GM23338 (cell line): ENCODE measurements around the gene CACNA1C. TPM values are rescaled to one million over a fixed set of nuclear protein-coding genes. Genes with fewer than 3 reads are reported as not detected.

Experiments used
- ATAC-seq: fragments of 200-7000 bp; cut with Tn5 transposase; 3 replicates; pipeline ENCODE4 v1.9.1; 2020
- DNase-seq: peaks from one replicate; pipeline ENCODE4 v3.0.0-alpha.2; 2015; ENCODE audit warnings: low spot score
- H2AFZ ChIP-seq: fragments of 200-600 bp; sonication (generic); 2 replicates; pipeline ENCODE4 v1.8.0; 2016; ENCODE audit warnings: antibody characterized with exemption, mild to moderate bottlenecking, moderate library complexity
- H3F3A ChIP-seq: fragments of 200-600 bp; sonication (generic); replicated peaks from 2 replicates; pipeline ENCODE4 v1.8.0; 2017; ENCODE audit warnings: antibody characterized with exemption, mixed run types, low read depth
- H3K27ac ChIP-seq: fragments of 200-600 bp; sonication (generic); 2 replicates; pipeline ENCODE4 v1.6.1; 2016; ENCODE audit warnings: low read depth
- H3K27me3 ChIP-seq: fragments of 200-600 bp; sonication (generic); 2 replicates; pipeline ENCODE4 v1.8.0; 2016; ENCODE audit warnings: mild to moderate bottlenecking, mixed run types, moderate library complexity; ENCODE audit not compliant: insufficient read depth
- H3K36me3 ChIP-seq: fragments of 200-600 bp; sonication (generic); 2 replicates; pipeline ENCODE4 v1.8.0; 2016; ENCODE audit warnings: mild to moderate bottlenecking; ENCODE audit not compliant: insufficient read depth
- H3K4me1 ChIP-seq: fragments of 200-600 bp; sonication (generic); 2 replicates; pipeline ENCODE4 v1.8.0; 2016; ENCODE audit warnings: mild to moderate bottlenecking, moderate library complexity; ENCODE audit not compliant: insufficient read depth
- H3K4me2 ChIP-seq: fragments of 200-600 bp; sonication (generic); 2 replicates; pipeline ENCODE4 v1.7.1; 2017; ENCODE audit warnings: mixed run types
- H3K4me3 ChIP-seq: fragments of 200-600 bp; sonication (generic); 2 replicates; pipeline ENCODE4 v1.6.1; 2016; ENCODE audit warnings: mixed run types
- H3K79me2 ChIP-seq: fragments of 200-600 bp; sonication (generic); replicated peaks from 2 replicates; pipeline ENCODE4 v1.8.0; 2017; ENCODE audit warnings: mild to moderate bottlenecking; ENCODE audit not compliant: insufficient read depth
- H3K9me2 ChIP-seq: fragments of 200-600 bp; sonication (generic); 2 replicates; pipeline ENCODE4 v1.8.0; 2017; ENCODE audit not compliant: insufficient read depth
- H4K20me1 ChIP-seq: fragments of 200-600 bp; sonication (generic); replicated peaks from 2 replicates; pipeline ENCODE4 v1.8.0; 2017; ENCODE audit warnings: mild to moderate bottlenecking; ENCODE audit not compliant: insufficient read depth
- H3K27ac Mint-ChIP-seq: 2 replicates; pipeline ENCODE4 v1.8.0; 2020; ENCODE audit warnings: inconsistent platforms, mild to moderate bottlenecking, moderate library complexity, mixed read lengths
- H3K27me3 Mint-ChIP-seq: 3 replicates; pipeline ENCODE4 v1.8.0; 2022; ENCODE audit warnings: low read depth, mild to moderate bottlenecking, moderate library complexity, mixed read lengths, inconsistent platforms; ENCODE audit not compliant: insufficient read depth, poor library complexity
- H3K36me3 Mint-ChIP-seq: 3 replicates; pipeline ENCODE4 v1.8.0; 2021; ENCODE audit warnings: low read depth, mild to moderate bottlenecking, inconsistent platforms, moderate library complexity, mixed read lengths
- H3K4me1 Mint-ChIP-seq: 3 replicates; pipeline ENCODE4 v1.8.0; 2020; ENCODE audit warnings: mild to moderate bottlenecking, inconsistent platforms, mixed read lengths
- H3K4me3 Mint-ChIP-seq: 3 replicates; pipeline ENCODE4 v1.8.0; 2021; ENCODE audit warnings: moderate library complexity, mild to moderate bottlenecking, inconsistent platforms, mixed read lengths
- H3K9me3 Mint-ChIP-seq: 3 replicates; pipeline ENCODE4 v1.8.0; 2020; ENCODE audit warnings: moderate library complexity, mild to moderate bottlenecking, inconsistent platforms, mixed read lengths
- CREB1 ChIP-seq: fragments of 250-450 bp; sonication (Bioruptor Pico); IDR thresholded peaks from 2 replicates; pipeline ENCODE4 v1.5.0; 2020; ENCODE audit warnings: low read depth, mild to moderate bottlenecking, moderate library complexity
- CTCF ChIP-seq, 2 experiments: fragments of 200-600 bp in 1 of 2; sonication (generic) in 1 of 2; conservative IDR thresholded peaks; 2 replicates each; pipeline versions ENCODE4 v1.5.1 to v1.6.1; 2016 to 2017; ENCODE audit warnings: antibody characterized with exemption in 2 of 2, low read depth in 2 of 2, mild to moderate bottlenecking in 2 of 2, moderate library complexity in 1 of 2
- ETS1 ChIP-seq: IDR thresholded peaks from 2 replicates; pipeline ENCODE4 v1.6.1; 2016; ENCODE audit warnings: antibody characterized with exemption
- EZH2 ChIP-seq: fragments of 200-600 bp; sonication (generic); IDR thresholded peaks from one replicate; pipeline ENCODE4 v1.8.0; 2017; ENCODE audit warnings: antibody characterized with exemption, mild to moderate bottlenecking, low read depth; ENCODE audit not compliant: unreplicated experiment
- EZH2phosphoT487 ChIP-seq: fragments of 200-600 bp; sonication (generic); IDR thresholded peaks from one replicate; pipeline ENCODE4 v1.8.1; 2018; ENCODE audit warnings: antibody characterized with exemption; ENCODE audit not compliant: unreplicated experiment
- JUNB ChIP-seq: IDR thresholded peaks from one replicate; pipeline ENCODE4 v1.6.1; 2016; ENCODE audit warnings: antibody characterized with exemption; ENCODE audit not compliant: unreplicated experiment
- NANOG ChIP-seq: IDR thresholded peaks from 2 replicates; pipeline ENCODE4 v1.6.1; 2016; ENCODE audit warnings: antibody characterized with exemption, borderline replicate concordance
- POLR2AphosphoS5 ChIP-seq: IDR thresholded peaks from 2 replicates; pipeline ENCODE4 v1.6.1; 2016; ENCODE audit warnings: antibody characterized with exemption, low read depth
- REST ChIP-seq: IDR thresholded peaks from one replicate; pipeline ENCODE4 v1.6.1; 2018; ENCODE audit warnings: antibody characterized with exemption; ENCODE audit not compliant: unreplicated experiment
- STAT1 ChIP-seq: IDR thresholded peaks from one replicate; pipeline ENCODE4 v1.6.1; 2016; ENCODE audit warnings: antibody characterized with exemption; ENCODE audit not compliant: unreplicated experiment
- ZNF114 ChIP-seq: fragments of 250-450 bp; sonication (Bioruptor Pico); IDR thresholded peaks from 2 replicates; pipeline ENCODE4 v1.5.0; 2020; ENCODE audit warnings: mild to moderate bottlenecking, moderate library complexity
- ZNF331 ChIP-seq: fragments of 250-450 bp; sonication (Bioruptor Pico); IDR thresholded peaks from 2 replicates; pipeline ENCODE4 v1.5.0; 2020; ENCODE audit warnings: low read depth, mild to moderate bottlenecking, moderate library complexity
- polyA plus RNA-seq: library from polyadenylated mRNA; unstranded; fragments of >200 nt; fragmentation: Nextera tagmentation; extraction: Ambion mirVana; gene quantifications from 2 replicates; pipeline ENCODE4 v1.2.1, GENCODE V29; 2016
- total RNA-seq: library from RNA; depleted of rRNA; stranded (reverse); fragments of >200 nt; shearing (Covaris generic); gene quantifications from 2 replicates; pipeline ENCODE4 v1.2.3, GENCODE V29; 2014
- TF ChIP-seq, protein P1 (sequence below): fragments of 250-450 bp; sonication (Bioruptor Pico); IDR thresholded peaks from 2 replicates; pipeline ENCODE4 v1.5.0; 2020; ENCODE audit warnings: mild to moderate bottlenecking, moderate library complexity

Gene CACNA1C
- total and polyA plus RNA-seq, 2 experiments from 2014 or later, result 0.78 to 2.1 TPM

GRCh38 chr12:2283480-2283879, 230.7 kb downstream of the CACNA1C start:
- H3K4me1 Mint-ChIP-seq, result peaks cover 58% of the 10 kb centered on the region
- Histone ChIP-seq H3K27me3 (no peaks in the 10 kb centered on the region), H3K9me2 (no peaks in the 10 kb centered on the region), H3F3A (no peaks in the 10 kb centered on the region), H3K4me2 (no peak overlapping the region), H3K36me3 (no peaks in the 10 kb centered on the region), H3K27ac (no peak overlapping the region), H4K20me1 (no peaks in the 10 kb centered on the region), H2AFZ (no peak overlapping the region), H3K4me3 (no peak overlapping the region), H3K79me2 (no peaks in the 10 kb centered on the region), H3K4me1 (peaks cover 6% of the 10 kb centered on the region)
- no peak overlapping the region for H3K4me3 Mint-ChIP-seq
- TF ChIP-seq POLR2AphosphoS5 (no peak), STAT1 (no peak), CREB1 (CRISPR knock-in tag) (no peak), REST (no peak), ZNF331 (CRISPR knock-in tag) (no peak), JUNB (no peak), EZH2 (no peak), NANOG (no peak), EZH2phosphoT487 (no peak), ETS1 (no peak), ZNF114 (no peak), CTCF (conservative IDR thresholded peaks at IDR 0.05; ENCODE audit: low read depth in 2 of 2) (no peak)
- TF ChIP-seq, protein P1, sequence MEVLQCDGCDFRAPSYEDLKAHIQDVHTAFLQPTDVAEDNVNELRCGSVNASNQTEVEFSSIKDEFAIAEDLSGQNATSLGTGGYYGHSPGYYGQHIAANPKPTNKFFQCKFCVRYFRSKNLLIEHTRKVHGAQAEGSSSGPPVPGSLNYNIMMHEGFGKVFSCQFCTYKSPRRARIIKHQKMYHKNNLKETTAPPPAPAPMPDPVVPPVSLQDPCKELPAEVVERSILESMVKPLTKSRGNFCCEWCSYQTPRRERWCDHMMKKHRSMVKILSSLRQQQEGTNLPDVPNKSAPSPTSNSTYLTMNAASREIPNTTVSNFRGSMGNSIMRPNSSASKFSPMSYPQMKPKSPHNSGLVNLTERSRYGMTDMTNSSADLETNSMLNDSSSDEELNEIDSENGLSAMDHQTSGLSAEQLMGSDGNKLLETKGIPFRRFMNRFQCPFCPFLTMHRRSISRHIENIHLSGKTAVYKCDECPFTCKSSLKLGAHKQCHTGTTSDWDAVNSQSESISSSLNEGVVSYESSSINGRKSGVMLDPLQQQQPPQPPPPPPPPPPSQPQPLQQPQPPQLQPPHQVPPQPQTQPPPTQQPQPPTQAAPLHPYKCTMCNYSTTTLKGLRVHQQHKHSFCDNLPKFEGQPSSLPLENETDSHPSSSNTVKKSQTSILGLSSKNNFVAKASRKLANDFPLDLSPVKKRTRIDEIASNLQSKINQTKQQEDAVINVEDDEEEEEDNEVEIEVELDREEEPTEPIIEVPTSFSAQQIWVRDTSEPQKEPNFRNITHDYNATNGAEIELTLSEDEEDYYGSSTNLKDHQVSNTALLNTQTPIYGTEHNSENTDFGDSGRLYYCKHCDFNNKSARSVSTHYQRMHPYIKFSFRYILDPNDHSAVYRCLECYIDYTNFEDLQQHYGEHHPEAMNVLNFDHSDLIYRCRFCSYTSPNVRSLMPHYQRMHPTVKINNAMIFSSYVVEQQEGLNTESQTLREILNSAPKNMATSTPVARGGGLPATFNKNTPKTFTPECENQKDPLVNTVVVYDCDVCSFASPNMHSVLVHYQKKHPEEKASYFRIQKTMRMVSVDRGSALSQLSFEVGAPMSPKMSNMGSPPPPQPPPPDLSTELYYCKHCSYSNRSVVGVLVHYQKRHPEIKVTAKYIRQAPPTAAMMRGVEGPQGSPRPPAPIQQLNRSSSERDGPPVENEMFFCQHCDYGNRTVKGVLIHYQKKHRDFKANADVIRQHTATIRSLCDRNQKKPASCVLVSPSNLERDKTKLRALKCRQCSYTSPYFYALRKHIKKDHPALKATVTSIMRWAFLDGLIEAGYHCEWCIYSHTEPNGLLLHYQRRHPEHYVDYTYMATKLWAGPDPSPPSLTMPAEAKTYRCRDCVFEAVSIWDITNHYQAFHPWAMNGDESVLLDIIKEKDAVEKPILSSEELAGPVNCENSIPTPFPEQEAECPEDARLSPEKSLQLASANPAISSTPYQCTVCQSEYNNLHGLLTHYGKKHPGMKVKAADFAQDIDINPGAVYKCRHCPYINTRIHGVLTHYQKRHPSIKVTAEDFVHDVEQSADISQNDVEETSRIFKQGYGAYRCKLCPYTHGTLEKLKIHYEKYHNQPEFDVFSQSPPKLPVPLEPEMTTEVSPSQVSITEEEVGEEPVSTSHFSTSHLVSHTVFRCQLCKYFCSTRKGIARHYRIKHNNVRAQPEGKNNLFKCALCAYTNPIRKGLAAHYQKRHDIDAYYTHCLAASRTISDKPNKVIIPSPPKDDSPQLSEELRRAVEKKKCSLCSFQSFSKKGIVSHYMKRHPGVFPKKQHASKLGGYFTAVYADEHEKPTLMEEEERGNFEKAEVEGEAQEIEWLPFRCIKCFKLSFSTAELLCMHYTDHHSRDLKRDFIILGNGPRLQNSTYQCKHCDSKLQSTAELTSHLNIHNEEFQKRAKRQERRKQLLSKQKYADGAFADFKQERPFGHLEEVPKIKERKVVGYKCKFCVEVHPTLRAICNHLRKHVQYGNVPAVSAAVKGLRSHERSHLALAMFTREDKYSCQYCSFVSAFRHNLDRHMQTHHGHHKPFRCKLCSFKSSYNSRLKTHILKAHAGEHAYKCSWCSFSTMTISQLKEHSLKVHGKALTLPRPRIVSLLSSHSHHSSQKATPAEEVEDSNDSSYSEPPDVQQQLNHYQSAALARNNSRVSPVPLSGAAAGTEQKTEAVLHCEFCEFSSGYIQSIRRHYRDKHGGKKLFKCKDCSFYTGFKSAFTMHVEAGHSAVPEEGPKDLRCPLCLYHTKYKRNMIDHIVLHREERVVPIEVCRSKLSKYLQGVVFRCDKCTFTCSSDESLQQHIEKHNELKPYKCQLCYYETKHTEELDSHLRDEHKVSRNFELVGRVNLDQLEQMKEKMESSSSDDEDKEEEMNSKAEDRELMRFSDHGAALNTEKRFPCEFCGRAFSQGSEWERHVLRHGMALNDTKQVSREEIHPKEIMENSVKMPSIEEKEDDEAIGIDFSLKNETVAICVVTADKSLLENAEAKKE (CRISPR knock-in tag), result no peak
- no peak for DNase-seq
- no peaks in the 10 kb centered on the region for H3K36me3 Mint-ChIP-seq
- no peak for ATAC-seq
- H3K27ac Mint-ChIP-seq, result no peak overlapping the region
- H3K27me3 Mint-ChIP-seq, result peaks cover 7% of the 10 kb centered on the region
- no peaks in the 10 kb centered on the region; the same call in 2 of the 3 replicates for H3K9me3 Mint-ChIP-seq
